Dermis microvascular lymphatic vessel endothelial cell (primary cell): ENCODE data around the gene BORCS8. TPM values are rescaled to one million over a fixed set of nuclear protein-coding genes. Genes with fewer than 3 reads are reported as not detected.
"Not testable (repeated sequence)": the region's sequence is repeated elsewhere in the genome, so short reads cannot be mapped to it uniquely, and the experiment has no call there.

ENCODE experiments used
- DNase-seq, 2 donors: peaks; one replicate each; pipeline versions ENCODE4 v3.0.0 to v3.0.0-alpha.2; 2010; ENCODE audit warnings: low read depth in 2 of 2
- total RNA-seq: library from RNA; depleted of rRNA; stranded (reverse); fragments of >200 nt; gene quantifications from 2 replicates; pipeline ENCODE4 v1.2.1, GENCODE V29; 2014

BORCS8 gene
- total RNA-seq, 1 donor from 2014 or later = 15.8 TPM

DNA sequence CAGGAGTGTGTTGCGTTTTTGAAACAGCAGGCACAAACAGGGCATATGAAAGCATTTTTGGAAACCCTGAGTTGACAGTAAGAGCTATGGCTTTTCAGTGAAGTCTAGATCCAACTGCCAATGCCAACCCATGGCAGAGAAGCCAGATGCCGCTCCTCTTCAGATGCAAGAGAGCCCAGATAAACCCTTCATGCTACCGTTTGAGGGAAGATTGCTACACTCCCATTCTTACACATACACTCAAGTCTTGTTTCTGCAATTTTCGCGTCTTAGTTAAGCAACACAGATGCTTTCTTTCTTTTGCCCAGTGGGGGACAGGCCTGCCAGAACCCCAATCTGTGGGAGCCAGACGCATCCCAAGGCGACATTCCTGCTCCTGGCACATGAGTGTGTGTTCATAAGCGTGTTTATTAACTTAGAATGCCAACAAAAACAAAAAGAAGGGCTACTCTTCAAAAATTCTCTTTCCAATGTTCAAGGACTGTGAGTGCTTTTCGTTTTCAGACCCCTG is 10.4 kb downstream of the BORCS8 start:
- DNase-seq = no peak

DNA sequence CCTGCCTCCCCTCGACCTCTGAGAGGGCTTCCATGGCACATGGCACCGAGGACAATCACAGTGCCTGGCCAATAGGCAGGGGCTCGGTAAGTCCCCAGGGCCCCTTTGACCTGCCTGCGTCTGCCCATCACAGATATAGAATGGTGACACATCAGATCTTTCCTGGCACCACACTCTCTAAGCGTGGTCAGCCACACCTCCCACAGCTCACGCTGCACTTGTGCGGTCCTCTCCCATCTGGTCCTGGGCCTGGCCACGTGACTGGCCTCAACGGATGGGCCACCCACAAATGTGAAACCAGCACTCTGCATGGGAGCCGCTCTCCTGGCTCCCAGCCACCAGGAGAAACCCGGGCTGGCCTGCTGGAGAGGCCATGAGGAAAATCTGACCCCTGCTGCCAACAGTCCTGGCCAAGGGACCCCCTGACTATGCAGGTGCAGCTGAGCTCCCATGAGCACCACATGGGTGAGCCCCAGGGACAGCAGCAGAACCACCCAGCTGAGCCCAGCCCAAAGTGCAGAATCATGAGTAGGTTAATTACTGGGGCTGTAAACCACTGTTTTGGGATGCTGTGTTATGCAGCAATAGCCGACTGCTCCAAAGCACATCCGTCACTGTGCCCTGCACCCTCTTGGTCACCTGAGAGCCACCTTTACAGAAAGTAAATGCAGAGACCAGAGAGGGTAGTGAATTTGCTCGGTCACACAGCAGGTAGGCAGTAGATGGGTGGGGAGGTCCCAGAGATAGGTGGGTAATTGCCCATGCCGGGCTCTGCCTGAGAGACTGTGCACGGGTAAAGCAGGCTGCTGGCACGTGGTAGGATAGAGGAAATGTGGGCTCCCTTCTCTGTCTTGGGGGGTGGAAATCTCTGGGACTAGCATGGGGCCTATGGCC is 12.2 kb downstream of the BORCS8 start:
- DNase-seq = no peak

DNA sequence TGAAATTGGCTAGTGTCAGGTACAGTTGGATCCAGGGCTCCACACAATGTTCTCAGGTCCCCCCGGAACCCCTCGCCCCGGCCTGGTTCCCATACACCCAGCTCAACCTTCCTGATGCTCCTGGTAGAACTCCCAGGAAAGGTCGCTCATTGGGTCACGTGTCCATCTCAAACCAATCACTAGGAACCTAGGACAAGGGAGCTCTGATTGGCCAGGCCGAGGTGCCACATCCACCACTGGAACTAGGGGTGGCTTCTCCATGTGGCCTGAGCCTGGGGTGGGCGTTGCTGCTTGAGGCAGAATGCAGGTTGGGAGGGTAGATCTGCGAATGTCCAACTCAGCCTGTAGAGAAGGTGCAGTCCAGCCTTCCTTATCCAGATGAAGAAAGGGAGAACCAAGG is 15.0 kb downstream of the BORCS8 start:
- DNase-seq = no peak

DNA sequence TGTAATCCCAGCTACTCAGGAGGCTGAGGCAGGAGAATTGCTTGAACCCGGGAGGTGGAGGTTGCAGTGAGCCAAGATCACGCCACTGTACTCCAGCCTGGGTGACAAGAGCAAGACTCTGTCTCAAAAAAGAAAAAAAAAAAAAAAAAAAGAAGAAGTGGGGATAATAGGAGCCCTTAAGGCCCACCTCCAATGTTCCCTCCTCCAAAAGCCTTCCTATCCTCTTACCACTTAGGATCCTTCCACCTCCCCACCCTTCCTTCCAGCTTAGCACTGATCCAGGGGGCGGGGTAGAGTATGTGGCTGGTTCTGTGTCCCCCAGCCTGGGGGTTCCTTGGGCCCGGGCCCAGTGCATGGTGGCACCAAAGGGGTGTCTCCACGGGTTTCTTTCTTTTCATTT is 18.7 kb downstream of the BORCS8 start:
- not testable (repeated sequence) for DNase-seq

DNA sequence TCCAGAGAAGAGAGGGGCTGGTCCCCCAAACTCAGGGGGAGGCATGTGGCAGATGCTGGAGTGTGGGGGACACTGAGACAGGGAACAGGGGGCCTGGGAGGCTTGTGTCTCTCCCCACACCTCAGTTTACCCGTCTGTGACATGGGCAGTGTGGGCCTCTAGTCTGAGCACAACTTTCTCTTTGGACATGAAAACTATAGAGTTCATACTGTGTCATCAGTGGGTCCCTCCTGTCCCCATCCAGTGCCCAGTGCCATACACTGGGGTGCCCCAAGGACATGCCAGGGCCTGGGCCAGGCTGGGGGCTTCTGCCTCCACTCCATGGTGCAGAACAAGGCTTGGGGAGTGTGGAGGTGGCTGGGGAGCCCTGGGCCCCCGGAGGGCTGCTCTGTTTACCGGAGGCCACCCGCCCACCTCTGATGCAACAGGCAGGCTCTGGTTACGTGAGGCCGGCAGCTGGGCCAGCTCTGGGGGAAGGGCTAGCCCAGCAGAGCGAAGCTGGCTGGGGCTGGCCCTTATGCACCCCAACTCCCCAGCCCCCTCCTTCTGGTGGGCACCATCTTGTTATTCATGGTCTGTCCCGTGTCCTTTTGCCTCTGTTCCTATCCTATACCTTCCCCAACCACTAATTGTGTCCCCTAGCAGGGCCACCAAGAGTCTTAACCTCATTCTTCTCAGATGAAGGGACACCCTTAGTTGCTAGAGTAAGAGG is 20.0 kb downstream of the BORCS8 start:
- no peak for DNase-seq

DNA sequence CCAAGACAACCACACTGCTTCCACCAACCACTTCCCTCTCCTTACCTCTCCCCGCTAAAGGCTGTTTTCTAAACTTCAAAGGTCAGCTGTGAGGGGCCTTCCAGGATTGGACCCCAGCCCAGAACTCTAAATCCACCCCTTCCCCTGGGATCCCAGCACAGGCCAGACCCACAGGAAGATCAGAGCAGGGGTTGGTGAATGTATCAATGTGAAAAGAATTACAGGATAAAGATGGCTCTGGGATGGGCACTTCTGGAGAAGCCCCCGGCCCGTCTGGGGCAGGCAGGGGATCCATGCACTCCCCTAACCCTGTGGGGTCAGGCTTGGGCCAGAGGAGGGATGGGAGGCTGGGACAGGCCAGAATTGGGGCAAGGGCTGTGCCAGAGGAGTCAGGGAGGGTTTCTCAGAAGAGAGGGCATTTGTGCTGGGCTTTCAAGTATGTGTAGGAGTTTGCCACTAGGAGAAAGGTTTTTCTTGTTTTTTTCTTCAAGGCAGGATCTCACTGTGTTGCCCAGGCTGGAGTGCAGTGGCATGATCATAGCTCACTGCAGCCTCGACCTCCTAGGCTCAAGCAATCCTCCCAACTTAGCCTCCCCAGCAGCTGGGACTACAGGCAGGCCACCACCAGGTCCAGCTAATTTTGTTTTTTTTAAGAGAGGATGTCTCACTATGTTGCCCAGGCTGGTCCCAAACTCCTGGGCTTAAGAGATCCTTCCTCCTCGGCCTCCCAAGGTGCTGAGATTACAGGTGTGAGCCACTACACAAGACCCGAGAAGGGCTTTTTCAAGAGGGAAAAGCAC is 20.9 kb downstream of the BORCS8 start:
- no peak for DNase-seq

DNA sequence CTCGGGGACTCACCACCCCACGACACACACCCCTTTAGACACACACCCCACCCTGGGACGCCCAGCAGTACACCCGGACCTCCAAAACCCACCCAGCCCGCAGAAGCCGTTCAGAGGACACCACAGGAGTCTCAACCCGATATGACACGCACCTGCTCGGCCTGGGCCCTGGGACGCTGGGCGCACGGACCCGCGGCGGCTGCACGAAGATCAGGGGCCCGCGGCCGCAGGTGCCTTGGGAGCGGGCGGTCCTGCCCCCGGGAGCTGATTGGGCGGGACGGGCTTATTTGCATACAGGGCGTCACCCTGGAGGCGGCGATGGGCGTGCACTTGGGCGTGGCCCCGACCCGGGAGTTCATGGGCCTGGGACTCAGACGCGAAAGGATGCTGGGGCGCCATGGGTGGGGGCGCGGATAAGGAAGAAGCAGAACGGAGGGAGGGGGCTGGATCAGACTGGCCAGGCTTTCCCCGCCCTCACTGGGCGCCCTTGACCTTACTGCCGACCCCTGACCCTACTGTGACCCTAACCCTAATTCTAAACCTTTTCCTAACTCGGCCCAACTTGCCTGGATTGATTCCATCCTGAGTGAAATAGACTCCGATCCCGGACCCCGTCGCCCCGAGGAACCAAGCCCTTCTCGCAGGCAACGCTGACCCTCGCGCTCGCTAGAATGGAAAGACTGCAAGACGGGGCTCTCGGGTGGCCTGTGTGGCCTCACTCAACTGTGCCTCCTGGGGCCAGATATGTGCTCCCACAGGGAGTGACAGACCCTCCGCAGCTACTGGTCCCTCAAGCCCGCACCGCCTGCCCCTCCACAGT is 21.7 kb downstream of the BORCS8 start, which contains the start of gene MEF2B:
TSS of gene MEF2B (minus strand) at position 211 of the 820 bp plus-strand sequence. CDS start 19,528 bp downstream, outside the sequence.
- peak; percentile 10 to 67 for DNase-seq

DNA sequence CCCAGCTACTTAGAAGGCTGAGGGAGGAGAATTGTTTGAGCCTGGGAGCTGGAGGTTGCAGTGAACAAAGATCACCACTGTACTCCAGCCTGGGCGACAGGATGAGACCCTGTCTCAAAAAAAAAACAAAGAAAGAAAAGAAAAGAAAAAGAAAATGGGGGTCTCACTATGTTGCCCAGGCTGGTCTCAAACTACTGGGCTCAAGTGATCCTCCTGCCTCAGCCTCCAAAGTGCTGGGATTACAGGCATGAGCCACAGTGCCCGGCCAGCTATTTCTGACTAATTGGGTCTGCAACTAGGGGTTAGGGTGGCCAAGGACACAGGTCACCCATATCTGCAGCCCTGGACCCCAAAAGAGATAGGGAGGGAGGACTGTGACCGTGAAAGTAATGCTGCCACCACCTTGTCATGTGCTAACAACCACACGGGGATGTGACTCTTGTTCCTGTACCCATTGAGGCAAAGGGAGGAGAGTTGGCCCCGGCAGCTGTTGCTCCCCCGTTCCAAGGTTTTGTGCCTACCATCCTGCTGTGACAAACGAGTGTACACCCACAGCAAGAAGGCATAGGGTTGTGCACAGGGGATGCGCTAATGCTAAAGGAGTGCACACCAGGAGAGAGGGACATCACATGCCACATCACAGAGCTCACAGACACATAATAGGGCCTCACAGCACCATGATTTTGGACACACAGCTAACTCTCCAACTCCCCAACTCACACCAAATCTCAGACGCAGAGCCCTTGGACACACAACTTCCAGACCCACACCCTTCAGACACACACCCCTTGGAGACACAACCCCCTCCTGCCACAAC is 22.5 kb downstream of the BORCS8 start:
- DNase-seq = no peak

DNA sequence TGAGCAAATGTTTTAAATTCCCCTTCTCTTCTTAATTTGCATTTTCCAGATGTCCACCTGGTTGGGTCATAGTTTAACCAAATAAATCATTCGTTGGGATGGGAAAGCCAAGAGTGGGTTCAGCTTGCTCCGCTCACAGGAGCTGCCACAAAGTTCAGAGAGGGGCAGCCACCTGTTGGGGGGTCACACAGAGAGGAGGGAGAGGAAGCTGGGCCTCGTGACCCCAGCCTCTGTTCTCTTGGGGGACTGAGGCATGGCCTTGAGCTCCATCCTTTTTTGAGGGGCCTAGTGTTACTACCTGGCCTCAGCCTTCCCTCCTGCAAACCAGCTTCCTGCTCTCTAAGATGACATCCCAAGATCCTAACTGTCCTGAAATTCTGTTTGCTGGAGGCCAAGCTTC is 24.3 kb downstream of the BORCS8 start:
- no peak for DNase-seq

DNA sequence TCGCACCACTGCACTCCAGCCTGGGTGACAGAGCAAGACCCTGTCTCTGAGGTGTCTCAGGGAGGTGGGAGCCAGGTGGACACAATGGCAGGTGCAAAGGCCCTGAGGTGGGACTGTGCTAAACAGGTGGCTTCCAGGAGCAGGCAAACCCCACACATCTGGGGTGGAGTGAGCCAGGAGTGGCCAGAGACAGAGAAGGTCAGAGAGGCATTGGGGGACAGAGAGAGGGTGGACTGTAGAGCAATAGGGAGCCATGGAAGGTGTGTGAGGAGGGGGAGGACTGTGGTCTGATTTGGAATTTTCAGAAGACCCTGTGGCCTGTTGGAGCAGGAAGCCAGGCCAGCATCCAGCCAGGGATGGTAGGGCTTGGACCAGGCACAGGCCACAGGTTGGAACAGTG is 26.6 kb downstream of the BORCS8 start:
- no peak for DNase-seq

DNA sequence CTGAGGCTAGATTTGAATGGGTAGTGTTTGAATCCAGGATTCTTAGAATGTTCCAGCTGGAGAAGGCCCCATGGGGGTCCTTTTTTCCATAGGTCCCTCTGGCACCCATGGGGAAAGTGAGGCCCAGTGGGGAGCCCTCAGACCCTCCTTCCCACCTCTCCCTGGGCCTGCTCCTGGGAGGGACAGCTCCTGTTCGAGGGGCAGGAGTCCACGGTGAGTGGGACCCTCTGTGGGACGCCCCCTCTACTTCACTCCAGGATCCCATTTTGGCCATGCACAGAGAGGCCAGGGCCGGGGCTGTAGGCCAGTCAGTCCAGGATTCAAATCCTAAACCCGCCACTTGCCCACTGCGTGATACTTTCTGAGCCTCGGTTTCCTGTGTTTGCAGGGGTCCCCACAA is 29.5 kb downstream of the BORCS8 start:
- no peak for DNase-seq

DNA sequence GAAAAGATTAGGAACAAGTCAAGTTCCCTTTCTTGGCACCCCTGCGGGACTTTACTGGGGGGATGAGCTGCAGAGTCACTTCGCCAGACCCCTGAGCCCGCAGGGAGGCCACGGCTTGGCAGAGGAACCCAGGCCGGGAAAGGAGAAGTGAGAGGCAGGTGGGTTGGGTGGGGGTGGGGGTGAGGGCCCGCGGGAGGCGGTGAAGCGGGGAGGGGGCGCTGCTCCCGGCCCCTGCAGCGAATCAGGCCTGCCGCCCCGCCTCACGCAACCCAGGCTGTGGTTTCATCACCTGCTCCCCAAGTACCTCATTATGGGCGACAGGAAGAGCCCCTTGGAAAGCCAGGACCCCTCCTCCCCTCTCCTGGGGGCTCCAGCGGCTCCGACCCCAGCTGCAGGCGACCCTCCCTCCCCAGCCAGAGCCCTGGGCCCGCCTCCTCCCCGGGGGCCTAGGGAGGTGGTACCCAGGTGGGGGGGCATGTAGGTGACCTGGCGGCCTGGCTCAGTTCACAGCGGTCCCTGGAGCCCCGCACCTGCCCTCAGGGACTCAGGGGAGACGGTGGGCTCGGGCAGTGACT is 31.4 kb downstream of the BORCS8 start:
- no peak for DNase-seq

DNA sequence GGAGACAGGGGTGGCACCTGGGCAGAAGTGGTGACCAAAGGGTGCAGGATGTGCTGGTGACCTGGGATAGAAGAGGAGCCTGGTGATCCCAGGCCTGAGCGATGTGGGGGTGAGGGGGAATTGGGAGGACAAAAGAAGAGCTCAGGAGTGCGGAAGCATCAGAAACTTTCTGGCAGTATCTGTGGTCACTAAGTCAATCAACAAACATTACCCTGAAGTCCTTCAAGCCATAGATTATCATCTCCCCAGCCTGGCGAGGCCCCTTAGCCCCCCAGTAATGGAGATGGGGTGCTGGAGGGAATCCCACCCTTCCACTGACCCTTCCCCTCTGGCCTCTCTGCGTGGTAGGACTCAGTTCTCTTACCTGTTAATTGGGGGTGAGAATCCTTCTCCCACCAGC is 32.4 kb downstream of the BORCS8 start:
- DNase-seq = no peak

DNA sequence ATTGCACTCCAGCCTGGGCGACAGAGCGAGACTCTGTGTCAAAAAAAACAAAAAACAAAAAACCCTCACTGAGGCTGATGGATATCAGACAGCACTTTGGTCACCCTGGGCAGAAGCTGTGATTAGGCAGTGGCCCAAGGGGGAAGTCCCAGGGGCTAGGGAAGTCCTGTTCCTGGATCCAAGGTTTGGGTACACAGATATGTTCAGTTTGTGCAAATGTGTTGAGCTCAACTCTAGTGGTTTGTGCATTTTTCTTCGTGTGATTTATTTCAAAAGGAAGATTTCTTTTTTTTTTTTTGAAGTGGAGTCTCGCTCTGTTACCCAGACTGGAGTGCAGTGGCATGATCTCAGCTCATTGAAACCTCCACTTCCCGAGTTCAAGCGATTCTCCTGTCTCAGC is 34.1 kb downstream of the BORCS8 start:
- no peak for DNase-seq

DNA sequence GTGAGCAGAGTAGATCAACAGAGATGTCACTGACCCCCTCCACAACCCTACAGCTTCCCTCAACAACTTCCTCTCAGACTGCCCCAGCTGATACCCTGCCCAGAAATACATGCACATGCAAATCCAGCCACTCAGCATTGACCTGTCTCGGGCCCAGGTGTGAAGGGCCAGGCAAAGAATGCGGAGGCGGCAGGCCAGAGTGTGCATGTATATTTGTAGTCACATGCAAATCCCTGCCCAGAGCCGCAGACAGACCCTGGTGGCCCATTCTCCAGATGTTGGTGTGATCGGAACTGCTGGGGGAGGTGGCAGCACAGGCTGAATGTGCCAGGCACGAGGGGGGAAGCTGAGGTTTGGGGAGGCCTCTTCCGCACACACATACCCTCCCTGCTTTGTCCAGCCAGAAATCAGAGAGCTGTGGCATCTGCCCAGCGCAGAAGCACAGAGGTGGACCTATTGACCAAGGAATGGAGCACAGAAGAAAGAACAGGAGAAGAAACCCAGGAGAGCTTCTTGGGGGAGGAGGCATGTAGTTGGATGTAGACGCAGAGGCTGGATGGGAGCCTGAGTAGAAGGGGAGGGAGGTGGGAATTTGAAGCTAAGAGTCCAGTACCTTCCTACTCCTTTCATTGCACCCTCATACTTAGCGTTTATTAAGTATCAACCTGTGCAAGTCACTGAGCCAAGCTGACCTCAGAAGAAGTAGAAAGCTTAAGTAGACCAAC is 36.3 kb downstream of the BORCS8 start:
- no peak for DNase-seq

DNA sequence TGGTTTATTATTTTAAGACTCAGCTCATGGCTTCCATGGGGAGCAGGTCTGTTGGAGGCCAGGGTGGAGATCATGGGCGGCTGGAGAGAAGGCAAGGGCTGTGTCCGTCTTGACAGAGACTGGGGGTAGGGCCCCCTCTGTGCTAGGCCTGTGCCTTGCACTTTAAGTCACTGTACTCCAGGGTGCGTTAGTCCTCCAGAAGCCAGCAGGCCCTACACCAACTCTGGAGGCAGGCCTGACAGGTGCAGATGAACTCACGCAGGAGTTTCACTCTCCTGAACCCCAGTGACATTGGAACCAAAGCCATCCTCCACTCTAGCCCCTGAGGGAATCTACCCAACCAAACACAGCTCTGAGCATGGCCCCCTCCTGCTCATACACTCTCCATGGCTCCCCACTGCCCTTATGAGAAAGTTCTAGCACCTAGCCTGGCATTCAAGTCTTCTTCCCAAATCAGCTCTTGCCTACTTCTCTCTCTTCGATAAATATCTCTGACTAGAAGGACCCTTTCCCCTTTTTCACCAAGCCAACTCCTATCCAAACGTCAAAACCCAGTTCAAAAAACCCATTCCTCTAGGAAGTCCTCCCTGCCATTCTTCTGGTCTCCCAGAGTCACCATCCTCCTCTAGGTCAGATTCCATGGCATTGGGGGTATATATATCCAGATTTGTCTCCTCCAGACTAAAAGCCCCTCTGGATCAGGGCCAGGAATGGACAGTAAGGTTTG is 37.0 kb downstream of the BORCS8 start:
- no peak for DNase-seq

DNA sequence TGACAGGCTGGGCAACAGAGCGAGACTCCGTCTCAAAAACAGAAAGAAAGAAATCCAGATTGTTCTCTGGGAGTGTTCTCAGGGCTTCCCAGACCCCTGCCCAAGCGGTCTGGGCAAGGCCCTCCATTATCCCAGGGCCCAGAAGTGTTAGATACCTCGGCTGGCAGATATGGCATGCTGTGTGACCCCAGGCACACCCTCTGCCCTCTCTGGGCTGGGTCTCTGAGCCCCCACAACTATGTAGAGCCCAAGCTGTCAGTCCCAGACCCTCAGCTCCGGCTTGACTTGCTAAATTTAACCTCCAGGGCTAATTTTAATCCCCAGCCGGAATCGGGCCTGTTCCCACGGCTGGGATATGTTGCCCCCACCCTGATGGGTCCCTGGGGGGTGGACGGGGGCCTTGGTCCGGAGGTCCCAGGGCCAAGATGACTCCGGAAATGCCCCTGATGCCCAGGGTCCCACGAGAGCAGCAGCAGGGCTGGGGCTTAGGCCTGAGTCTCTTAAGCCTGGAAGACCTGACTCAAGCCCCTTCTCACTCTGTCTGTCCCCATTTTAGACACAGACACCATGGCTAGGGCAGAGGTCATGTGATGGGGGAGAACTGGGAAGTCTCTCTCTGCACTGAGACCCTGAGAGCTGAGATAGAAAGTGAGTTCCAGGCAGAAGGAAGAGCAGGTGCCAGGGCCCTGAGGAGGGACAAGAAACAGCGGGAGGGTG is 39.1 kb downstream of the BORCS8 start:
- DNase-seq = no peak

DNA sequence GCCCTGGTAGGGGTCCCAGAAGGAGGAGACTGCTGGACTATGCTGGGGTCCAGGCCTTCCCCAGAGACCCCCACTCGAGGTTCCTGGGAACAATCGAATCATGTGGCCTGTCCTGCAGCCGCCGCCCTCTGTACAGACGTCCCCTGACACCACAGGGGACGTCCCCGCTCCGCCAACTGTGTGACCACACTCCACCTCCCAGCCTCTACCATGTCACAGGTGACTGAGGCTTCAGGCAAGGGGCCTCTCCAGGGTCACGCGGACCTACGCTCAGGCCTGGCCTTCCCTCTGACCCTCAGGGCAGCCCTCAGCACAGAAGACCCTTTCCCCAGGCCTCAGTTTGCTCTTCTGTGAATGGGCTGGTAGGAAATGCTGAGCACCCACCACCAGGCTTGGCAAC is 40.5 kb downstream of the BORCS8 start:
- DNase-seq = no peak
